ENCODE results near the gene OR2M2.

- TF ChIP-seq EZH2 (IDR thresholded peaks at IDR 0.05; ENCODE audit: borderline replicate concordance, low read depth, low read length, severe bottlenecking): no peak
- TF ChIP-seq CTCF (IDR thresholded peaks at IDR 0.05; ENCODE audit: borderline replicate concordance, extremely low read depth, low read length, poor library complexity, severe bottlenecking): no peak
These were observed 19.5 kb downstream of the OR2M2 start for GRCh38 chr1:248194117-248194516.
